Posterior cingulate gyrus (tissue), 11 donors: ENCODE results near the gene CELF1.

Experiments
- DNase-seq, 10 donors: peaks; one replicate each; pipeline versions ENCODE4 v3.0.0 to v3.0.0-alpha.2; 2020 to 2021; ENCODE audit warnings: mixed read lengths in 3 of 10
- intact Hi-C: fragments of 100-400 bp; cut with DNase I; formaldehyde crosslinking; loops from one replicate; pipeline ENCODE4 v1.15.1; 2023

Gene CELF1

DNA sequence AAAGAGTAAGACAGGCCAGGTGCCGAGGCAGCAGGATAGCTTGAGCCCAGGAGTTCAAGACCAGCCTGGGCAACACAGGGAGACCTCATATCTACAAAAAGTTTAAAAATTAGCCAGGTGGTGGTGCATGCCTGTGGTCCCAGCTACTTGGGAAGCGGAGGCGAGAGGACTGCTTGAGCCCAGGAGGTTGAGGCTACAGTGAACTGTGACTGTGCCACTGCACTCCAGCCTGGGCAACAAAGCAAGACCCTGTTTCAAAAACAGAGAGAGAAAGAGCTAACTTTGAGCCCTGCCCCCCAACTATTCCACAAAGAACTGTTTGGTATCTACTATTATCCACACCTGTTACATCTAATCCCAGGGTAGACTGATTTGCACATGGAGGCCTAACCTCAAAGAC is 54.8 kb downstream of the CELF1 start:
- no peak for DNase-seq
- intact Hi-C loops = no loop called here

GRCh38 chr11:47496808-47497207 is 56.1 kb downstream of the CELF1 start:
- intact Hi-C loops = no loop called here
- DNase-seq = no peak

GRCh38 chr11:47495856-47496217 is 57.1 kb downstream of the CELF1 start:
- no peak for DNase-seq
- intact Hi-C loops = no loop called here

DNA sequence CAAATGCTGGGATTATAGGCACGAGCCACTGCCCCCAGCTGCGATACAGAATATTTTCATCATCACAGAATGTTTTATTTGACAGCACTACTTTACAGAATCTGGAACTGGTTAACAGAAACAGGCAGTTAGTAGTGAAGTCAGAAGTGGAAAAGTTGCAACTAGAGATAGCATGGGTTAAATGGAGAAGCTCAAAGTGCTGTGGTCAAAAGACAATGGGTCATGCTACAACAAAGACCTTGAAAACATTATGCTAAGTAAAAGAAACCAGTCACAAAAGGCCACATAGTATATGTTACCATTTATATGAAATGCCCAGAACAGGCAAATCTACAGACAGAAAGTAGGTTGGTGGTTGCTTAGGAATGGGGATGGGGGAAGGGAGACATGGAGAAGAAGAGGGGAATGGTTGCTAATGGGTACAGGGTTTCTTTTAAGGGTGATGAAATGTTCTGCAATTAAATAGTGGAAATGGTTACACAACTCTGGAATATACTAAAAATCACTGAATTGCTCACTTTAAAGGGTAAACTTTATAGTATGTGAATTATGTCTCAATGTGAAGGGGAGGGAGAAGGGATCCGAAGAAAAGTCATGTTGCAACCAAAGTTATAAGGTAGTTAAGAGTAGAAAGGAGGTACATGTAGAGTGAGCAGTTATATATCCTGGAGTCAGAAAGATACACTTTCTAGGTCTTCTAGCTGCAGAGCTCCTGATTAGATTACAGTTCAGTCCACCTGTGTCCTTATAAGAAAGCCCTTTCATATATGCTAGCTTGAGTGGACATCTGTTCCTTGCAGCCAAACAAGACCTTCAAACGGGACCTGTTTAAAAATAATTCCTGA is 57.7 kb downstream of the CELF1 start:
- DNase-seq = no peak
- intact Hi-C loops = no loop called here

- no peak for DNase-seq
- intact Hi-C loops = no loop called here
Observed at GRCh38 chr11:47489395-47489755, 63.6 kb downstream of the CELF1 start.

DNA sequence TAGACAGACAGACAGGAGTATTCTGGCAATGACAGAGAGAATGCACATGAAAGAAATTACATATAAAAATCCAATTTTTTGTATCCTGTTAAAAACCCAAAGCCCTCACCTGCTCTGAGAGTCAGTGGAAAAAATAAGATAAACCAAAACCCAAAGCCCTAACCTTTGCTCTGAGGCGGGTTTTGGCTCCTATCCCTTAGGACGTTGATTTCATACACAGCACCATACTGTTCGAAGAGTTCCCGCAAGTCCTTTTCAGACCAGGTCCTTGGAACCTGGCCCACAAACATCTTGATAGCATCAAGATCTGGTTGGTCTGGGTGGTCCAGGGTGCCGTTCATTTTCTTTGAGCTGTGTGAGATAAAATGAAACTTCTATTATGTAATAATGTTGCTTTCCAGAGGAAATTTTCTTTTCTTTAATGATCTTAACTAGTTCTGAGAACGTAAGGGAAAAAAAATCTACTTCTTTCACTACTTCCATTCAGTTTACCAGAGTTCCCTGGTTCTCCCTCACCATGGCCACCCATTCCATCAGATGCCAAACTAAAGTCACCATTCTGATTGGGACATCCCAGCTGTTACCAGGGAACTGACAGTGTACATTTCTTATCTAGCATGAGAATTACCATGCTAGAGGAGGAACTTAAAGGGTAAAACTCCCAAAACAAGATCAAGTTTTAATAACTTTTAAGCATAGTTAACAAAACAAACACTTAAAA is 64.1 kb downstream of the CELF1 start:
- intact Hi-C loops = no loop called here
- DNase-seq = no peak

GRCh38 chr11:47488111-47488510 is 64.8 kb downstream of the CELF1 start:
- intact Hi-C loops = no loop called here
- DNase-seq = no peak

DNA sequence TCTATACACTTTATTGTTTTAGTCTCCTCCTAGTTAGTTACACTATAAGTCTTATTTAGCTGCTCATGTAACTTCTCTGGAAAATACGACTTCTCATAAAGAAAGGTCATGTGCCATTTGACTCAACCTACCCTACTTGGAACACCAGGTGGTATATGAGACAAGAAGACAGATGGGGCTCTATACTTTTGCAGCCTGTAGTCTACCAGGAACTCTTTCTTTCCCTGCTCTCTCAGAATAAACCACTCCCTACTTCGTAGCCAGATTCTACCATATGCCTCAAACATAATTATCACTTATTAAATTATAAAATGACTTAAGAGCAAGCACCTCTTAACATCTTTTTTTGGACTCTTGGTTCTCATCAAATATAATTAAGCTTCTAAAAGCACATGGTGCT is 65.5 kb downstream of the CELF1 start:
- DNase-seq = no peak
- intact Hi-C loops = no loop called here

GRCh38 chr11:47485107-47485506 is 67.8 kb downstream of the CELF1 start:
- DNase-seq = no peak

DNA sequence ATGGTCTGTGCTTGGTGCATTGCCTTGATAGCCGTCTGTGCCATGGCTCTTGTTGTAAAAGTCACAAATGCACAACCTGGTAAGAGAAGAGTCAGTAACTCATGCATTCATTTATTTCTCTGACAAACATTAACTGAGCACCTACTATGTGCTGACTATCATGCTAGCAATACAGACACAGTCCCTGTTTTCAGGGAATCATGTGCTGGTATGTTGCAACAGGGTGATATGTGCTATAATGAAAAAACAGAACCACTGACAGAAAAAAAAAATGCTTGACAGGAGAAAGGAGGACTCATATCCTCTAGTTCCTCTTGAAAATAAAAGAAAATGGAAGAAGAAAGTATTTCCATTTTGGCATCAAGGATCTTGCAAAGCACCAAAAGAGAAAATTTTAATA is 69.5 kb downstream of the CELF1 start:
- intact Hi-C loops = no loop called here
- DNase-seq = no peak

More at GRCh38 chr11:47485107-47485506, 67.8 kb downstream of the CELF1 start:
- intact Hi-C loops = no loop called here

DNA sequence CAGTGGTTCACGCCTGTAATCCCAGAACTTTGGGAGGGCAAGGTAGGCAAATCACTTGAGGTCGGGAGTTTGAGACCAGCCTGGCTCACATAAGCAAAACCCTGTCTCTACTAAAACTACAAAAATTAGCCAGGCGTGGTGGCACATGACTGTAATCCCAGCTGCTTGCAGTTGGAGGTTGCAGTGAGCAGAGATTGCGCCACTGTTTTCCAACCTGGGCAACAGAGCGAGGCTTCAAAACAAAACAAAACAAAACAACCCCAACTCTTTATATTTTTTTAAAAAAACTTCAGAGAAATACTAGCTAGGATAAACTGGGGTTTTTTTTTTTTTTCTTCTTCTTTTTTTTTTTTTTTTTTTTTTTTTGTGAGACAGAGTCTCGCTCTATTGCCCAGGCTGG is 72.2 kb downstream of the CELF1 start:
- DNase-seq = peak in 1 of 10 donors; percentile 13
- intact Hi-C loops = no loop called here

GRCh38 chr11:47478651-47479329 is 74.1 kb downstream of the CELF1 start:
- DNase-seq = peak in 1 of 10 donors; percentile 58
- intact Hi-C loops = no loop called here

DNA sequence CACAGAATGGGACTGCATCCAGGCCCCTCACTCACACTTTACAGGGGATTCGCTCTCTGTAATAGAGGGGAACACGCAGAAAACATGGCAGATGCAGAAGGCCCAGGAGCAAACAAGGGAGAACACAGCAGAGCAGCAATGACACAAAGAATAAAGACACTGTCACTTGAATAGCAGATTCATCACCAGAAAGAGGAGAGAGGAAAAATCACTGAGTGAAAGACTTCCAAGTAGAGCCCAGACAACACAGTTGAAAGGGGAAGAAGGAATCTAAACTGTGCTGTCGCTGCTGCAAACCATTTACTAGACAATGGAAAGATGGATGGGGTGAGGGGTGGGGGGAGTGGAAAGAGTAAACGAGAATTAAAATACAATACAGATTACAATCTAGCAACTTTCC is 75.2 kb downstream of the CELF1 start:
- no peak for DNase-seq
- intact Hi-C loops = no loop called here

GRCh38 chr11:47477323-47477722 is 75.6 kb downstream of the CELF1 start:
- DNase-seq = no peak
- intact Hi-C loops = no loop called here

- intact Hi-C loops = no loop called here
- no peak for DNase-seq
Observed at GRCh38 chr11:47470671-47471070, 82.3 kb downstream of the CELF1 start.

GRCh38 chr11:47469361-47470179 is 83.4 kb downstream of the CELF1 start:
- DNase-seq = peak in 1 of 10 donors; percentile 20
- intact Hi-C loops = loop anchor here (2.0 kb wide), 1 partner anchor 83 kb away; the partner anchor contains the start of gene CELF1

- intact Hi-C loops = loop anchor here (2.0 kb wide), 1 partner anchor 84 kb away; the partner anchor contains the start of gene CELF1
- no peak for DNase-seq
Observed at GRCh38 chr11:47468598-47469214, 84.2 kb downstream of the CELF1 start.

GRCh38 chr11:47467357-47467756 is 85.6 kb downstream of the CELF1 start:
- DNase-seq = peak in 1 of 10 donors; percentile 78
- intact Hi-C loops = no loop called here

DNA sequence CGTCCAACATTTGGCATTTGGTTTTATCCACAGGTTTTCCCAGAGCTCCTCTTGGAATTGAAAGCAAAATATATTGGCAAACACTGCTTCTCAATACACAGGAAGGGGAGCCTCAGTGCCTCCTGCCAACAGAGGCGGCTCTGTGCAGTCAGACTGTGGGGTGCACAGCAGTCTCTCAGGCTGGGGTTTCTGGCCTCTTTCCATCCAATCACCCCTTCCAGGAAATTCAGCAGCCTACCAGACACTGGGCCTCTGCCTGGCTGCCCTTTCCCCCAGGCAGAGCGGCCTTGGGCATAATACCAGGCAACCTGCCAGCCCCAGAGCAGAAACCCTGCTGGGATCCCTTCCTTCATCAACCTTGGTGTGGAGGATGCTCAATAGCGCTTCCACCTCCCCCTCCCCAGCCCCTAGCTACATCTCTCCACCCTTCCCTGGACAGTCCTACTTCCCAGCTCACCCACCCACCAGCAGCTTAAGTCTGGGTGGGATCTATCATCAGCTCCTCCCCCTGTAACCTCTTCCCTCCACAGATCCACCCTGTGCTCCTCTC is 86.2 kb downstream of the CELF1 start:
- peak; percentile 52 to 95 (median 64) for DNase-seq
- intact Hi-C loops = no loop called here

- DNase-seq = no peak
- intact Hi-C loops = no loop called here
Observed at GRCh38 chr11:47466201-47466600, 86.7 kb downstream of the CELF1 start.
